Mucosa of descending colon (tissue), 3 donors: ENCODE data around the gene AFTPH. TPM values are rescaled to one million over a fixed set of nuclear protein-coding genes. Genes with fewer than 3 reads are reported as not detected.

Experiments
- ATAC-seq: fragments of 200-7000 bp; cut with Tn5 transposase; one replicate; pipeline ENCODE4 v1.9.1; 2020; ENCODE audit warnings: mild to moderate bottlenecking, moderate library complexity
- DNase-seq, 3 donors: peaks; one replicate each; pipeline ENCODE4 v3.0.0-alpha.2; 2020
- H3K36me3 ChIP-seq: fragments of 200-600 bp; one replicate; pipeline ENCODE4 v1.8.0; 2021; ENCODE audit warnings: low read depth, mild to moderate bottlenecking
- H3K4me1 ChIP-seq: fragments of 200-600 bp; one replicate; pipeline ENCODE4 v1.8.0; 2021; ENCODE audit warnings: low read depth, mild to moderate bottlenecking
- H3K4me3 ChIP-seq: fragments of 200-600 bp; one replicate; pipeline ENCODE4 v1.8.0; 2021; ENCODE audit warnings: mild to moderate bottlenecking
- H3K9me3 ChIP-seq: fragments of 200-600 bp; one replicate; pipeline ENCODE4 v1.8.0; 2021; ENCODE audit warnings: mild to moderate bottlenecking
- intact Hi-C, 2 donors: fragments of 100-400 bp; cut with DNase I in 1 of 2; cut with micrococcal nuclease in 1 of 2; formaldehyde crosslinking; loops; one replicate each; pipeline versions ENCODE4 v1.11.0 to v1.11.1; 2022; cut with DNase I, micrococcal nuclease
- total RNA-seq, 3 donors: library from RNA; stranded (reverse); fragmentation: NEBNext Ultra II Directional in 2 of 3; extraction: Animal tissue kit (Norgen Biotek cat#: 25700) in 2 of 3; gene quantifications; one replicate each; pipeline versions ENCODE4 v1.2.1 to v1.2.4, GENCODE V29; 2021 to 2023
- TF ChIP-seq, protein P1 (sequence below): fragments of 200-600 bp; IDR thresholded peaks from one replicate; pipeline ENCODE4 v1.8.0; 2022; ENCODE audit warnings: antibody characterized with exemption, mild to moderate bottlenecking
- donor health status: DM: no; HTN: no; CAD: no; lungs with moderate emphysema.
- donor health status: DM: no; HTN: no; CAD: no.
- donor health status: DM: no; HTN: yes; CAD: no.

Gene AFTPH
- total RNA-seq, 3 donors from 2014 or later: 45.9 to 61.2 (median 50.4) TPM

DNA sequence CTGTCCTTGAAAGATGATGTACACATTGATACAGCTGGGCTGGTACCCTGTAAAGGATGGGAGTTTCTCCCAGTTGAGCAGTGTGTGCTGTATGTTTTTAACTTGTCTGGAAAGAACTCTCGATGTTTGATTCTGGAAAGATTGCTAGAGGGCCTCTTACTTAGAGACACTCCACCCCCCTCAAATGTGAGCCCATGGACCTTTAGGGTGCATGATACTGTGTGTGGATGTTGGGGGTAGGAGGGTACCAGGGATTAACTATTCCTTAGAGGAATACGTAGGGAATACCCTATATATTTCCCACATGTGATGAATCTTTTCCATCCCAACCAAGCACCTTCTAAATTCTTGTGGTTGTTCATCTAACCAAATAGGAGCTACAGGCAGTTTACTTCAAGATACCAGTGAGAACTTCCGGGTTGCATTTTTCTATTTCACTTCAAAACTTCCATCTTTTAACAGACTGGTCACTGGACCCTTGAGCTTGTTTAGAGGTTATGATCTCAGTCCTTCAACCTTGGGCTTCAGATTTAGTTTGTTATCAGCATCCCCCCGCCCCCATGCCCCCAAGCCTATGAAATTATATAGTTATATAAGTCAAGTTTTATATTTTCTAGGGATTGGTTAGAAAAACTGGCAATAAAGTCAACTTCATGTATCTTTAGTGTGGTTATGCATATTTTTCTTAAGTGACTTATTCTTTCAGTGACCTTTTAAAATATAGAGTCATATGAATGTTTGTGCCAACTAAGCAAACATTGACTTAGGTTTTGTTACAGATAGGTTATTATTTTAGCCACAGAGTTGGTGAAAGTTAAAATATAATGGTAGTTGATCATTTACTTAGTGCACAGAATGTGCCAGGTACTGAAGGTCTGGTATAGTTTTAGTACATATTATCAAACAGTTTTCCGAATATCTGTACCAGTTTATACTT is 18.2 kb downstream of the AFTPH start:
- DNase-seq (no peak), ATAC-seq (peak; percentile 86)
- no peaks in the 10 kb centered on the region for H3K36me3 ChIP-seq
- TF ChIP-seq, protein P1, sequence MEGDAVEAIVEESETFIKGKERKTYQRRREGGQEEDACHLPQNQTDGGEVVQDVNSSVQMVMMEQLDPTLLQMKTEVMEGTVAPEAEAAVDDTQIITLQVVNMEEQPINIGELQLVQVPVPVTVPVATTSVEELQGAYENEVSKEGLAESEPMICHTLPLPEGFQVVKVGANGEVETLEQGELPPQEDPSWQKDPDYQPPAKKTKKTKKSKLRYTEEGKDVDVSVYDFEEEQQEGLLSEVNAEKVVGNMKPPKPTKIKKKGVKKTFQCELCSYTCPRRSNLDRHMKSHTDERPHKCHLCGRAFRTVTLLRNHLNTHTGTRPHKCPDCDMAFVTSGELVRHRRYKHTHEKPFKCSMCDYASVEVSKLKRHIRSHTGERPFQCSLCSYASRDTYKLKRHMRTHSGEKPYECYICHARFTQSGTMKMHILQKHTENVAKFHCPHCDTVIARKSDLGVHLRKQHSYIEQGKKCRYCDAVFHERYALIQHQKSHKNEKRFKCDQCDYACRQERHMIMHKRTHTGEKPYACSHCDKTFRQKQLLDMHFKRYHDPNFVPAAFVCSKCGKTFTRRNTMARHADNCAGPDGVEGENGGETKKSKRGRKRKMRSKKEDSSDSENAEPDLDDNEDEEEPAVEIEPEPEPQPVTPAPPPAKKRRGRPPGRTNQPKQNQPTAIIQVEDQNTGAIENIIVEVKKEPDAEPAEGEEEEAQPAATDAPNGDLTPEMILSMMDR: no peak
- H3K9me3 ChIP-seq: no peaks in the 10 kb centered on the region
- intact Hi-C loops: no loop called here
- H3K4me3 ChIP-seq: no peak overlapping the region
- peaks cover 4% of the 10 kb centered on the region for H3K4me1 ChIP-seq

DNA sequence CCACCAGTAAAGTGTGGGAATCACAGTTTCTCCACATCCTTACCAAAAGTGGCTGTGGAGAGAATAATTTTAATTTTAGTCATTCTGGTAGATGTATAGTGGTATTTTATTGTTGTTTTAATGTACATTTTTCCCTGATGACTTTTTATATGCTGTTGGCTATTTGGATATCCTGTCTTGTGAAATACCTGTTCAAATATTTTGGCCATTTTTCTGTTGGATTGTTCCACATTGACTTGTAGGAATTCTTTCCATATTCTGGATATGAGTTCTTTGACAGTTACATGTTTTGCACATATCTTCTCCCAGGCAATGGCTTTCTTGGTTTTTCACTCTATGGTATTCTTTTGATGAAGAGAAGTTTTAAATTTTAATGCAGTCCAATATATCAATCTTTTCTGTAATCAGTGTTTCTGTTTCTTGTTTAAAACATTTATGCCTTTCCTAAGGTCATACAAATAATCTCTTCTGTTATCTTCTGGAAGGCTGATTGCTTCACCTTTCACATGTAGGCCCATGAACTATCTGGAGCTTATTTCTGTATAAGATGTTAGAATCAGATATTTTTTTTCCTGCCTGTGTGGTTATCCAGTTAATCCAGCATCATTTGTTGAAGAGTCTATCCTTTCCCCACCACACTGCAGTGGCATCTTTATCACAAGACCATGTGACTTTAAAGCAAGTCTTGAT is 19.0 kb downstream of the AFTPH start:
- DNase-seq: no peak
- intact Hi-C loops: no loop called here
- Histone ChIP-seq H3K9me3 (no peaks in the 10 kb centered on the region), H3K36me3 (no peaks in the 10 kb centered on the region), H3K4me1 (peaks cover 4% of the 10 kb centered on the region), H3K4me3 (no peak overlapping the region)
- TF ChIP-seq, protein P1: no peak
- ATAC-seq: no peak

DNA sequence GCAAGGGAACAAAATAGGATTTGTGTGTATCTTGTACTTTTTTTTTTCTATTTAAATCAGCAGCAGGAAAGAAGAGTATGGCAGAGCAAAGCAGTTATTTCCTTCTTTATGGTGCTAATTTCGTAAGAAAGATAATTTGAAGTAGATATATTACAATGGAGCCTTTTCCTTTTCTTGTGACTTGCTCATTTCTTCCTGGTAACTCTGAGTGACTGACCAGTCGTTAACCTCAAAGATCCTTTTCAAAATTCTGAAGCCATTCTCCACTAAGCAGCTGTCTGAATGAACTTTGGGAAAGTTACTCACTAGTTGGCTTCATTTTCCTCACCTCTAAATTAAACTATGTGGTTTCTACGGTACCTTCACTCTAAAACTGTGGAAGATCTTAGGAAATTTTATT is 24.6 kb downstream of the AFTPH start:
- no peaks in the 10 kb centered on the region for H3K9me3 ChIP-seq
- H3K36me3 ChIP-seq: no peaks in the 10 kb centered on the region
- H3K4me3 ChIP-seq: no peak overlapping the region
- TF ChIP-seq, protein P1: no peak
- intact Hi-C loops: no loop called here
- DNase-seq (no peak), ATAC-seq (peak; percentile 31)
- H3K4me1 ChIP-seq: no peaks in the 10 kb centered on the region

DNA sequence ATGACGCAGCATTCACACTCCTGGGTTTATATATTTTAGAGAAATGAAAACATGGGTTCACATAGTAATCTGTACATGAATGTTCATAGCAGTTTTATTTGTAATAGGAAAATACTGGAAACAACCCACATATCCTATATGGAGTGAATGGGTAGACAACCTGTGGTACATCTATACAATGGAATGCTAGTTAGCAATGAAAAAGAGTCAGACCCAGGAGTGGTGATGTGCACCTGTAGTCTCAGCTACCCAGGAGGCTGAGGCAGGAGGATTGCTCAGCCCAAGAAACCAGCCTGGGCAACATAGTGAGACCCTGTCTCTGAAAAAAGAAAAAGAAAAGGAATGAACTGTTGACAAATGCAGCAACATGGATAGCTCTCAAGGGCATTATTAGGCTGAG is 25.9 kb downstream of the AFTPH start:
- intact Hi-C loops: no loop called here

DNA sequence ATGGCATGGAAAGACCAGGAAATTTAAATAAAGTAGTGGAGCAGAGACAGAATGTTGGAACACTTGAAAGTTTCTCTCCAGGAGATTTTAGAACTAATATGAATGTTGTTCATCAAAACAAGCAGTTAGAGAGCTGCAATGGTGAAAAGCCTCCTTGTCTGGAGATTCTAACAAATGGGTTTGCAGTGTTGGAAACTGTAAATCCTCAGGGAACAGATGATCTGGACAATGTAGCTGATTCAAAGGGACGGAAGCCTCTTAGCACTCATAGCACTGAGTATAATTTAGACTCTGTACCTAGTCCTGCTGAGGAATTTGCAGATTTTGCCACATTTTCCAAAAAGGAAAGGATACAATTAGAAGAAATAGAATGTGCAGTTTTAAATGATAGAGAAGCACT is 27.7 kb downstream of the AFTPH start:
- Histone ChIP-seq H3K36me3 (no peaks in the 10 kb centered on the region), H3K9me3 (no peaks in the 10 kb centered on the region), H3K4me3 (no peak overlapping the region), H3K4me1 (no peaks in the 10 kb centered on the region)
- no peak for DNase-seq
- ATAC-seq: no peak
- TF ChIP-seq, protein P1: no peak
- intact Hi-C loops: no loop called here

More for the DNA sequence above, 25.9 kb downstream of the AFTPH start:
- ATAC-seq: no peak
- H3K9me3 ChIP-seq: no peaks in the 10 kb centered on the region
- TF ChIP-seq, protein P1: no peak
- H3K4me1 ChIP-seq: no peaks in the 10 kb centered on the region
- H3K4me3 ChIP-seq: no peak overlapping the region
- H3K36me3 ChIP-seq: no peaks in the 10 kb centered on the region
- no peak for DNase-seq
